Osteocyte (in vitro differentiated cells): ENCODE data around the gene PLBD2. TPM values are rescaled to one million over a fixed set of nuclear protein-coding genes. Genes with fewer than 3 reads are reported as not detected.

ENCODE experiments used
- DNase-seq: peaks from one replicate; pipeline ENCODE4 v3.0.0; 2021; ENCODE audit warnings: mixed read lengths; ENCODE audit not compliant: unreplicated experiment; ENCODE audit errors: extremely low spot score
- H3K27ac Mint-ChIP-seq: one replicate; pipeline ENCODE4 v1.8.0; 2021; ENCODE audit warnings: mild to moderate bottlenecking, mixed read lengths; ENCODE audit not compliant: unreplicated experiment
- H3K27me3 Mint-ChIP-seq: one replicate; pipeline ENCODE4 v1.8.0; 2021; ENCODE audit warnings: mixed read lengths; ENCODE audit not compliant: unreplicated experiment
- H3K36me3 Mint-ChIP-seq: one replicate; pipeline ENCODE4 v1.8.0; 2021; ENCODE audit warnings: mixed read lengths; ENCODE audit not compliant: unreplicated experiment
- H3K4me1 Mint-ChIP-seq: one replicate; pipeline ENCODE4 v1.8.0; 2021; ENCODE audit warnings: mixed read lengths; ENCODE audit not compliant: unreplicated experiment
- H3K4me3 Mint-ChIP-seq: one replicate; pipeline ENCODE4 v1.8.0; 2021; ENCODE audit warnings: mild to moderate bottlenecking, moderate library complexity, mixed read lengths; ENCODE audit not compliant: unreplicated experiment
- H3K9me3 Mint-ChIP-seq: one replicate; pipeline ENCODE4 v1.8.0; 2021; ENCODE audit warnings: mixed read lengths; ENCODE audit not compliant: unreplicated experiment
- CTCF ChIP-seq: fragments of 200-600 bp; sonication (generic); IDR thresholded peaks from 2 replicates; pipeline ENCODE4 v1.5.0; 2021; ENCODE audit warnings: antibody characterized with exemption, mild to moderate bottlenecking, moderate library complexity
- total RNA-seq: library from RNA; stranded (reverse); gene quantifications from 2 replicates; pipeline ENCODE4 v1.2.1, GENCODE V29; 2021

Gene PLBD2
- total RNA-seq, 1 donor from 2014 or later = 103 TPM

GRCh38 chr12:113378291-113378690, 19.9 kb downstream of the PLBD2 start:
- Mint-ChIP-seq H3K27me3 (no peaks in the 10 kb centered on the region), H3K4me3 (no peak overlapping the region), H3K36me3 (peaks cover 29% of the 10 kb centered on the region), H3K4me1 (no peaks in the 10 kb centered on the region), H3K27ac (no peak overlapping the region), H3K9me3 (no peaks in the 10 kb centered on the region)
- DNase-seq = no peak
- TF ChIP-seq CTCF = no peak

GRCh38 chr12:113381220-113381619, 22.8 kb downstream of the PLBD2 start:
- Mint-ChIP-seq H3K4me3 (no peak overlapping the region), H3K36me3 (peaks cover 28% of the 10 kb centered on the region), H3K27ac (no peak overlapping the region), H3K27me3 (no peaks in the 10 kb centered on the region), H3K9me3 (no peaks in the 10 kb centered on the region), H3K4me1 (no peaks in the 10 kb centered on the region)
- no peak for DNase-seq
- TF ChIP-seq CTCF = no peak

- Mint-ChIP-seq H3K4me1 (no peaks in the 10 kb centered on the region), H3K4me3 (no peak overlapping the region), H3K9me3 (no peaks in the 10 kb centered on the region), H3K27ac (no peak overlapping the region), H3K27me3 (no peaks in the 10 kb centered on the region), H3K36me3 (peaks cover 25% of the 10 kb centered on the region)
- no peak for DNase-seq
- no peak for TF ChIP-seq CTCF
These were observed 23.8 kb downstream of the PLBD2 start for GRCh38 chr12:113382206-113382605.

GRCh38 chr12:113384778-113385177, 26.4 kb downstream of the PLBD2 start:
- H3K9me3 Mint-ChIP-seq = no peaks in the 10 kb centered on the region
- no peak overlapping the region for H3K27ac Mint-ChIP-seq
- peaks cover 30% of the 10 kb centered on the region for H3K36me3 Mint-ChIP-seq
- H3K27me3 Mint-ChIP-seq = no peaks in the 10 kb centered on the region
- no peak for TF ChIP-seq CTCF
- H3K4me1 Mint-ChIP-seq = no peaks in the 10 kb centered on the region
- DNase-seq = no peak
- no peak overlapping the region for H3K4me3 Mint-ChIP-seq

GRCh38 chr12:113385282-113385882, 27.0 kb downstream of the PLBD2 start:
- DNase-seq = no peak
- H3K36me3 Mint-ChIP-seq = peaks cover 30% of the 10 kb centered on the region
- H3K9me3 Mint-ChIP-seq = no peaks in the 10 kb centered on the region
- H3K27ac Mint-ChIP-seq = no peak overlapping the region
- H3K4me3 Mint-ChIP-seq = no peak overlapping the region
- TF ChIP-seq CTCF = no peak
- H3K4me1 Mint-ChIP-seq = no peaks in the 10 kb centered on the region
- H3K27me3 Mint-ChIP-seq = no peaks in the 10 kb centered on the region
